Activated B cell treated with CpG ODN at 0.5 μM for 24 hours (primary cell): ENCODE data around the gene TESMIN. TPM values are rescaled to one million over a fixed set of nuclear protein-coding genes. Genes with fewer than 3 reads are reported as not detected.
A peak's percentile ranks its signal among the peaks of the same experiment; 100 is the strongest.

Experiments
- ATAC-seq: fragments of 200-7000 bp; cut with Tn5 transposase; one replicate; pipeline ENCODE4 v1.10.0; 2021; ENCODE audit warnings: low read depth, mild to moderate bottlenecking, moderate library complexity
- CTCF ChIA-PET: fragments of 350-600 bp; sonication (Branson Sonifier 250); formaldehyde crosslinking; loops from one replicate; lab custom pipeline; 2021; ENCODE audit warnings: antibody characterized with exemption; lab: Charles Lee
- POLR2A ChIA-PET: fragments of 350-600 bp; sonication (Branson Sonifier 250); formaldehyde crosslinking; loops from one replicate; lab custom pipeline; 2021; ENCODE audit warnings: antibody characterized with exemption; lab: Charles Lee
- DNase-seq: peaks from one replicate; pipeline ENCODE4 v3.0.0; 2022
- H3K27ac Mint-ChIP-seq: one replicate; pipeline ENCODE4 v1.8.0; 2020; ENCODE audit warnings: mixed read lengths
- H3K27me3 Mint-ChIP-seq: one replicate; pipeline ENCODE4 v1.8.0; 2021; ENCODE audit warnings: mixed read lengths
- H3K36me3 Mint-ChIP-seq: one replicate; pipeline ENCODE4 v1.8.0; 2021; ENCODE audit warnings: low read depth, mixed read lengths
- H3K4me1 Mint-ChIP-seq: one replicate; pipeline ENCODE4 v1.8.0; 2021; ENCODE audit warnings: mixed read lengths
- H3K4me3 Mint-ChIP-seq: one replicate; pipeline ENCODE4 v1.8.0; 2020; ENCODE audit warnings: mild to moderate bottlenecking, mixed read lengths
- H3K9me3 Mint-ChIP-seq: one replicate; pipeline ENCODE4 v1.8.0; 2020; ENCODE audit warnings: mixed read lengths
- intact Hi-C: fragments of 100-400 bp; cut with micrococcal nuclease; formaldehyde crosslinking; loops from one replicate; pipeline ENCODE4 v1.15.1; 2024
- total RNA-seq: library from RNA; stranded (reverse); gene quantifications from 2 replicates; pipeline ENCODE4 v1.2.3, GENCODE V29; 2022
- TF ChIP-seq, protein P1 (sequence below): fragments of 200-600 bp; IDR thresholded peaks from one replicate; pipeline ENCODE4 v1.8.0; 2022; ENCODE audit warnings: antibody characterized with exemption, mild to moderate bottlenecking

Gene TESMIN, protein sequence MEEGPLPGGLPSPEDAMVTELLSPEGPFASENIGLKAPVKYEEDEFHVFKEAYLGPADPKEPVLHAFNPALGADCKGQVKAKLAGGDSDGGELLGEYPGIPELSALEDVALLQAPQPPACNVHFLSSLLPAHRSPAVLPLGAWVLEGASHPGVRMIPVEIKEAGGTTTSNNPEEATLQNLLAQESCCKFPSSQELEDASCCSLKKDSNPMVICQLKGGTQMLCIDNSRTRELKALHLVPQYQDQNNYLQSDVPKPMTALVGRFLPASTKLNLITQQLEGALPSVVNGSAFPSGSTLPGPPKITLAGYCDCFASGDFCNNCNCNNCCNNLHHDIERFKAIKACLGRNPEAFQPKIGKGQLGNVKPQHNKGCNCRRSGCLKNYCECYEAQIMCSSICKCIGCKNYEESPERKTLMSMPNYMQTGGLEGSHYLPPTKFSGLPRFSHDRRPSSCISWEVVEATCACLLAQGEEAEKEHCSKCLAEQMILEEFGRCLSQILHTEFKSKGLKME
- 1.8 and 3.0 TPM in 2 replicates for total RNA-seq

DNA sequence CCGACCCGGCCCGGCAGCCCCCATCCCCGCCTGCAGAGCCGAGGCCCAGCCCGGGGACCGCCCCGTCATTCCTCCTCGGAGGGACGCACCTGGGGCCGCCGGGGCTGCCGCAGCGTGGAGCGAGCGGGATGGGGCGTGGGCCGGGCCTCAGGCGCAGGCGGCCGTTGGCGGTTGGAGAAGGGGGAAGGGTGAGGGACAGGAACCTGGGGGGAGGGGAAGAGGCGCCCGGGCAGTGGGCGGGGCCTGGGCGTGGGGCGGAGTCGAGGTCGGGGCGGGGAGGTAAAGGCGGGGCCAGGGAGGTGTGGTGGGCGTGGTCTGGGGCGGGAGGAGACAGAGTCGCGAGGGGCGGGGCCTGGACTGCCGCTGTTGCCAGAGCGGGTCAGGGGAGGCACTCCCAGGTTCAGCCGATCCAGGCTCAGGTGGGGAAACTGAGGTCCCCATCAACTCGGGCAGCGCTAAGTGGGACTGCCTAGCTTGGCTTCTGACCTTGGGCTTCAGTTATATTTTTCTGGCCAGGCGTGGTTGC, at the start of gene TESMIN:
Gene TESMIN, minus strand, starts transcription at position 190 of the 526 bp plus-strand sequence. CDS start 860 bp downstream, outside the sequence.
- peak; percentile 99 for ATAC-seq

DNA sequence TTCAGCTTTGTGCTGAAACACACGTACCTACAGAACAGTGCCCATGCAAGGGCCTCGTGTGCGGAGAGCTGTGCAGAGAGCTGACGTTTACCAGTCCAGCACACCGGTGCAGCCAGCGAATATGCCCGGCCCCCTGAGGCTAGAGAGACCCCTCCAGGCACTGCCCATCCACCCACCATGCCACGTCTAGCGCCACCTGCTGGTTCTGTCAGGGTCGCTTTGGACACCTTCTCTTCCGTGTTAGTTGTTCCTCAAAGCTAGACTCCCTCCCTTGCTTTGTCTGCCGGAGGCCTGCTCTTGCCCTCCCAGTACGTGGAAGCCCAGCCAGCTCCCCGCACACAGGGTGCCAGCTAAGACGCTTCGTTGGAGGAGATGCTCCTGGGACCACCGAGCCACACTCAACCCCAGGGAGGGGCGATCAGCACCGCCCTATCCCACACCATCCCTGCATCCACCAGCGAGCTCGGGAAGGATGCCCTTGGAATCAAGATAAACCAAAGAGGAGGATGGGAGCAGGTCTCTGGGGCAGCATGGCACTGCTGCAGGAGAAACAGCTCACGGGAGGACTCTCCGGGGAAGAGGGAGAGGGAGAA, 47.0 kb upstream of the TESMIN start:
- POLR2A ChIA-PET = interaction anchor here (0.6 kb wide), 1 partner anchor 9 kb away, joined by 3 read pairs; no protein-coding TSS in a partner anchor

More for the DNA sequence above, at the start of gene TESMIN:
- Mint-ChIP-seq H3K27ac (no peak within 1 kb of the TSS), H3K27me3 (no peaks in the 10 kb centered on the region), H3K9me3 (no peaks in the 10 kb centered on the region), H3K4me1 (peaks cover 11% of the 10 kb centered on the region), H3K36me3 (peaks cover under 1% of the 10 kb centered on the region), H3K4me3 (peak within 1 kb of the TSS; percentile 77)
- intact Hi-C loops = loop anchor here (1.0 to 10.0 kb wide), 4 partner anchors 92 to 893 kb away; partner anchors contain the start of genes CCND1, IGHMBP2, MRPL21 and TPCN2
- TF ChIP-seq, protein P1, sequence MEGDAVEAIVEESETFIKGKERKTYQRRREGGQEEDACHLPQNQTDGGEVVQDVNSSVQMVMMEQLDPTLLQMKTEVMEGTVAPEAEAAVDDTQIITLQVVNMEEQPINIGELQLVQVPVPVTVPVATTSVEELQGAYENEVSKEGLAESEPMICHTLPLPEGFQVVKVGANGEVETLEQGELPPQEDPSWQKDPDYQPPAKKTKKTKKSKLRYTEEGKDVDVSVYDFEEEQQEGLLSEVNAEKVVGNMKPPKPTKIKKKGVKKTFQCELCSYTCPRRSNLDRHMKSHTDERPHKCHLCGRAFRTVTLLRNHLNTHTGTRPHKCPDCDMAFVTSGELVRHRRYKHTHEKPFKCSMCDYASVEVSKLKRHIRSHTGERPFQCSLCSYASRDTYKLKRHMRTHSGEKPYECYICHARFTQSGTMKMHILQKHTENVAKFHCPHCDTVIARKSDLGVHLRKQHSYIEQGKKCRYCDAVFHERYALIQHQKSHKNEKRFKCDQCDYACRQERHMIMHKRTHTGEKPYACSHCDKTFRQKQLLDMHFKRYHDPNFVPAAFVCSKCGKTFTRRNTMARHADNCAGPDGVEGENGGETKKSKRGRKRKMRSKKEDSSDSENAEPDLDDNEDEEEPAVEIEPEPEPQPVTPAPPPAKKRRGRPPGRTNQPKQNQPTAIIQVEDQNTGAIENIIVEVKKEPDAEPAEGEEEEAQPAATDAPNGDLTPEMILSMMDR = no peak
- ChIA-PET POLR2A (interaction anchor here (1.2 kb wide), 1 partner anchor 88 kb away, joined by 3 read pairs; no protein-coding TSS in a partner anchor), CTCF (no interaction called here)
- peak; percentile 90 for DNase-seq

DNA sequence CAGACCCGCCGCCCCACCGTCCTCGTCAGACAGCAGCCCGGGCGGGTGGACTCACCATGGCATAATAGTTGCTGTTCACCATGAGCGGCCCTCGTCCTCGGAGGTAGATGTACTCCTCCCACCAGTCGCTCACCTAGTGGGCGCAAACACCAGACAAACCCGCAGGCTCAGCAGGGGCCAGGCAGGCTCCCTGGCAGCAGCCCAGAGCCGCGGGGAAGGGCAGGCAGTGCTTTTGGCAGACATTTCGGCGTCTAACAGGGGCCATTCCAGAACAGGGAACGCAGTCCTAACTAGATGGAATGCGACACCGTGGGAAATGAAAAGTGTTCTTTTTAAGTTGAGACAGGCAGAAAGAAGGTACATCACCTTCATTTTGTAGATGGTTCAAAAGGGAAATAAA, 45.5 kb upstream of the TESMIN start:
- no peaks in the 10 kb centered on the region for H3K4me1 Mint-ChIP-seq
- H3K4me3 Mint-ChIP-seq = no peak overlapping the region
- ChIA-PET CTCF (interaction anchor here (3.5 kb wide), 1 partner anchor 47 kb away, joined by 20 read pairs; no protein-coding TSS in a partner anchor), POLR2A (no interaction called here)
- H3K9me3 Mint-ChIP-seq = no peaks in the 10 kb centered on the region
- ATAC-seq (no peak), DNase-seq (no peak)
- TF ChIP-seq, protein P1 = no peak
- no peaks in the 10 kb centered on the region for H3K27me3 Mint-ChIP-seq
- intact Hi-C loops = loop anchor here (5.0 kb wide), 1 partner anchor 46 kb away; the partner anchor contains the start of gene CPT1A
- H3K36me3 Mint-ChIP-seq = peaks cover 54% of the 10 kb centered on the region
- H3K27ac Mint-ChIP-seq = no peak overlapping the region

More for the DNA sequence above, 47.0 kb upstream of the TESMIN start:
- TF ChIP-seq, protein P1 = no peak
- H3K4me3 Mint-ChIP-seq = no peak overlapping the region
- H3K4me1 Mint-ChIP-seq = no peaks in the 10 kb centered on the region
- no peaks in the 10 kb centered on the region for H3K9me3 Mint-ChIP-seq
- DNase-seq (no peak), ATAC-seq (peak; percentile 28)
- H3K27ac Mint-ChIP-seq = no peak overlapping the region
- H3K27me3 Mint-ChIP-seq = no peaks in the 10 kb centered on the region
- peaks cover 56% of the 10 kb centered on the region for H3K36me3 Mint-ChIP-seq
- CTCF ChIA-PET = interaction anchor here (0.9 to 3.5 kb wide), 4 partner anchors 15 to 301 kb away, joined by 3 to 20 read pairs (median 4); no protein-coding TSS in a partner anchor
- intact Hi-C loops = loop anchor here (5.0 kb wide), 1 partner anchor 44 kb away; the partner anchor contains the start of gene CPT1A

DNA sequence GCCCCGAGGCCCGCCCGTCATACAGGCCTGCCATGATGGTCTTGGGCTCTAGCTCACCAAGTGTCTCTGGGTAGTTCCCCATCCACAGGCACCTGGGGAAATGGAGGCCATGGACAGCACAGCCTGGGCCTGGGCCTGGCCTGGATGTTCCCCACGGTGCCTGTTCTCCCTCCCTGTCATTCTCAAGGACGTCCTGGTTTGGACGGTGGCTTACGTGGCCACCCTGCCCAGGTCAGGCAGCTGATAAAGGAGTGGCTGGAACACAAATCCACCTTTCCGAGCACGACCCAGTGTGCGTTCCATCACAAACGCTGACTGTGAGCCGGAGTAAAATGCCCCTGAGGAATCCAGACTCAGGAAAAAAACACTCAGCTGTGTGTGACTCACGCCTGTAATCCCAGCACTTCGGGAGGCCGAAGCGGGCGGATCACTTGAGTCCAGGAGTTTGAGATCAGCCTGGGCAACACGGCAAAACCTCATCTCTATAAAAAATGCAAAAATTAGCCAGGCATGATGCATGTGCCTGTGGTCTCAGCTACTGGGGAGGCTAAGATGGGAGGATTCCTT, 41.2 kb upstream of the TESMIN start:
- TF ChIP-seq, protein P1 = no peak
- no peaks in the 10 kb centered on the region for H3K4me1 Mint-ChIP-seq
- no peak overlapping the region for H3K4me3 Mint-ChIP-seq
- intact Hi-C loops = no loop called here
- H3K9me3 Mint-ChIP-seq = no peaks in the 10 kb centered on the region
- no peak overlapping the region for H3K27ac Mint-ChIP-seq
- DNase-seq = no peak
- CTCF ChIA-PET = no interaction called here
- H3K36me3 Mint-ChIP-seq = peaks cover 42% of the 10 kb centered on the region
- ATAC-seq = no peak
- POLR2A ChIA-PET = no interaction called here
- H3K27me3 Mint-ChIP-seq = no peaks in the 10 kb centered on the region
